ENCODE data around the gene EDN1.

DNA sequence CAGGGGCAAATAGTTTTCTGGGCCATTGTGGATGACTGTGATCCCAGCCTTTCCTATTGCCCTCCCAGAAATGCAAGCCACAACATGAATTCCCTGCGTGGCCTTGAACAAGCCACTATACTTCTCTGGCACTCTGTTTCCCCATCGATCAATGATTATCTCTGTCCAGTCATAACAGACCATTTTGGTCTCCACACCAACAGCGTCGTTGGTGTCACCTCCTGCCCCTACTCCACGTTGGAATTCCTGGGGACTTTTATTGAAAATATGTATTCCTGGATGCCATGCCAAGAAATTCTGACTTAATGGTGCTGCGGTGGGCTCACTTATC lies 50.3 kb downstream of the EDN1 start:
- TF ChIP-seq, protein P1, sequence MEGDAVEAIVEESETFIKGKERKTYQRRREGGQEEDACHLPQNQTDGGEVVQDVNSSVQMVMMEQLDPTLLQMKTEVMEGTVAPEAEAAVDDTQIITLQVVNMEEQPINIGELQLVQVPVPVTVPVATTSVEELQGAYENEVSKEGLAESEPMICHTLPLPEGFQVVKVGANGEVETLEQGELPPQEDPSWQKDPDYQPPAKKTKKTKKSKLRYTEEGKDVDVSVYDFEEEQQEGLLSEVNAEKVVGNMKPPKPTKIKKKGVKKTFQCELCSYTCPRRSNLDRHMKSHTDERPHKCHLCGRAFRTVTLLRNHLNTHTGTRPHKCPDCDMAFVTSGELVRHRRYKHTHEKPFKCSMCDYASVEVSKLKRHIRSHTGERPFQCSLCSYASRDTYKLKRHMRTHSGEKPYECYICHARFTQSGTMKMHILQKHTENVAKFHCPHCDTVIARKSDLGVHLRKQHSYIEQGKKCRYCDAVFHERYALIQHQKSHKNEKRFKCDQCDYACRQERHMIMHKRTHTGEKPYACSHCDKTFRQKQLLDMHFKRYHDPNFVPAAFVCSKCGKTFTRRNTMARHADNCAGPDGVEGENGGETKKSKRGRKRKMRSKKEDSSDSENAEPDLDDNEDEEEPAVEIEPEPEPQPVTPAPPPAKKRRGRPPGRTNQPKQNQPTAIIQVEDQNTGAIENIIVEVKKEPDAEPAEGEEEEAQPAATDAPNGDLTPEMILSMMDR (conservative IDR thresholded peaks at IDR 0.05; ENCODE audit: low read depth, low read length), result no peak
- TF ChIP-seq EZH2 (IDR thresholded peaks at IDR 0.05; ENCODE audit: low read length, unreplicated experiment), result no peak
- no peak for TF ChIP-seq EZH2phosphoT487 (IDR thresholded peaks at IDR 0.05; ENCODE audit: borderline replicate concordance, low read length)
